HepG2 (cell line): ENCODE results near the gene ASXL3. TPM values are rescaled to one million over a fixed set of nuclear protein-coding genes. Genes with fewer than 3 reads are reported as not detected.

Experiments used
- ATAC-seq: fragments of 200-7000 bp; cut with Tn5 transposase; 3 replicates; pipeline ENCODE4 v1.9.1; 2020; ENCODE audit warnings: mild to moderate bottlenecking, moderate library complexity
- BruUV-seq: library from RNA; stranded (reverse); fragments of 400-500 nt; replicated peaks from 2 replicates; lab custom pipeline; 2021; lab: Mats Ljungman, UMichigan
- CTCF ChIA-PET: fragments of 300-600 bp; formaldehyde crosslinking; extraction: SDS; loops from one replicate; lab custom pipeline; 2021; ENCODE audit warnings: low total read pairs, inconsistent platforms, low intra/inter-chr PET ratio; lab: Yijun Ruan, JAX
- POLR2A ChIA-PET: fragments of 350-600 bp; sonication (Branson Sonifier 250); formaldehyde crosslinking; loops from one replicate; lab custom pipeline; 2020; ENCODE audit warnings: antibody characterized with exemption, inconsistent platforms; lab: Yijun Ruan, JAX
- DNase-seq: peaks from one replicate; pipeline ENCODE4 v3.0.0-alpha.2; 2015; ENCODE audit warnings: low spot score
- FAIRE-seq: peaks from 3 replicates; lab custom pipeline; 2011; peaks lifted over from hg19 to GRCh38; lab: Jason Lieb, UNC
- H2AFZ ChIP-seq: one replicate; pipeline ENCODE4 v1.6.1; 2011; ENCODE audit warnings: low read length, inconsistent platforms
- H3K27ac ChIP-seq: fragments of 300-600 bp; 3 replicates; pipeline ENCODE4 v1.8.0; 2011; ENCODE audit warnings: mixed run types, mild to moderate bottlenecking, mixed read lengths, low read length, inconsistent platforms; ENCODE audit not compliant: insufficient read depth; ENCODE audit errors: extremely low read length
- H3K27me3 ChIP-seq, 2 experiments: fragments of 200-600 bp in 1 of 2; 2 replicates in 1 of 2; 3 replicates in 1 of 2; pipeline versions ENCODE4 v1.6.0 to v1.8.0; 2011; ENCODE audit warnings: low read length in 2 of 2, mild to moderate bottlenecking in 2 of 2, moderate library complexity in 2 of 2, inconsistent platforms in 1 of 2; ENCODE audit not compliant: insufficient read depth in 2 of 2, control insufficient read depth in 1 of 2
- H3K36me3 ChIP-seq, 2 experiments: fragments of 200-600 bp in 1 of 2; replicated peaks in 1 of 2; 2 replicates in 1 of 2; 3 replicates in 1 of 2; pipeline versions ENCODE4 v1.5.1 to v1.8.0; 2011; ENCODE audit warnings: low read length in 2 of 2, inconsistent platforms in 1 of 2; ENCODE audit not compliant: insufficient read depth in 2 of 2, control insufficient read depth in 1 of 2
- H3K4me1 ChIP-seq: 2 replicates; pipeline ENCODE4 v1.5.1; 2012; ENCODE audit warnings: low read length, inconsistent platforms; ENCODE audit not compliant: insufficient read depth
- H3K4me2 ChIP-seq: 2 replicates; pipeline ENCODE4 v1.6.0; 2011; ENCODE audit warnings: low read depth, low read length, inconsistent platforms
- H3K4me3 ChIP-seq, 3 experiments: fragments of 200-600 bp in 1 of 3; sonication (generic), shearing (Covaris generic) in 1 of 3; replicated peaks in 1 of 3; 2 replicates each; pipeline ENCODE4 v1.5.1; 2011 to 2016; ENCODE audit warnings: low read length in 3 of 3, inconsistent platforms in 2 of 3, low read depth in 2 of 3, mild to moderate bottlenecking in 2 of 3, control low read depth in 1 of 3, mixed read lengths in 1 of 3; ENCODE audit not compliant: insufficient read depth in 1 of 3
- H3K79me2 ChIP-seq: one replicate; pipeline ENCODE4 v1.6.1; 2011; ENCODE audit warnings: low read length, inconsistent platforms; ENCODE audit not compliant: insufficient read depth
- H3K9ac ChIP-seq: 2 replicates; pipeline ENCODE4 v1.6.0; 2011; ENCODE audit warnings: mild to moderate bottlenecking, low read depth, low read length, inconsistent platforms; ENCODE audit not compliant: insufficient read depth
- H3K9me3 ChIP-seq: 2 replicates; pipeline ENCODE4 v1.5.1; 2012; ENCODE audit warnings: mild to moderate bottlenecking, low read length
- H4K20me1 ChIP-seq: 2 replicates; pipeline ENCODE4 v1.6.0; 2011; ENCODE audit warnings: inconsistent platforms, mild to moderate bottlenecking, low read length, moderate library complexity; ENCODE audit not compliant: insufficient read depth
- ATF1 ChIP-seq: IDR thresholded peaks from 2 replicates; pipeline ENCODE4 v1.6.1; 2016; ENCODE audit warnings: mild to moderate bottlenecking, control low read depth
- ERF ChIP-seq: IDR thresholded peaks from 2 replicates; pipeline ENCODE4 v1.6.1; 2018; ENCODE audit warnings: missing biosample characterization, missing genetic modification reagents
- JUND ChIP-seq: sonication (generic); formaldehyde crosslinking; IDR thresholded peaks from 2 replicates; pipeline ENCODE4 v1.8.0; 2022; ENCODE audit warnings: mild to moderate bottlenecking, missing genetic modification reagents
- SAFB2 ChIP-seq: sonication (generic); formaldehyde crosslinking; IDR thresholded peaks from 2 replicates; pipeline ENCODE4 v1.5.1; 2020; ENCODE audit warnings: missing genetic modification reagents, low read depth, mild to moderate bottlenecking, borderline replicate concordance
- SMAD1 ChIP-seq: sonication (generic); formaldehyde crosslinking; IDR thresholded peaks from 2 replicates; pipeline ENCODE4 v1.4.0; 2020; ENCODE audit warnings: missing genetic modification reagents, low read depth, mild to moderate bottlenecking, borderline replicate concordance
- SMAD3 ChIP-seq: sonication (generic); formaldehyde crosslinking; IDR thresholded peaks from 2 replicates; pipeline ENCODE4 v1.4.0; 2020; ENCODE audit warnings: missing genetic modification reagents
- SOX13 ChIP-seq, 3 experiments: fragments of 450-650 bp in 1 of 3; sonication (generic) in 1 of 3; formaldehyde crosslinking in 1 of 3; IDR thresholded peaks in 2 of 3; conservative IDR thresholded peaks in 1 of 3; 2 replicates each; pipeline versions ENCODE4 v1.5.0 to v1.6.1; 2016 to 2020; ENCODE audit warnings: antibody characterized with exemption in 1 of 3, mild to moderate bottlenecking in 1 of 3, missing compliant biosample characterization in 1 of 3, missing genetic modification reagents in 1 of 3, moderate library complexity in 1 of 3
- SOX5 ChIP-seq: IDR thresholded peaks from 2 replicates; pipeline ENCODE4 v1.6.1; 2016; ENCODE audit warnings: borderline replicate concordance
- SP2 ChIP-seq: sonication (generic); formaldehyde crosslinking; IDR thresholded peaks from 2 replicates; pipeline ENCODE4 v1.5.1; 2020; ENCODE audit warnings: mild to moderate bottlenecking, missing genetic modification reagents
- TBP ChIP-seq: sonication (generic); formaldehyde crosslinking; IDR thresholded peaks from 2 replicates; pipeline ENCODE4 v1.5.0; 2020; ENCODE audit warnings: missing genetic modification reagents
- ZBTB42 ChIP-seq: sonication (generic); formaldehyde crosslinking; IDR thresholded peaks from 2 replicates; pipeline ENCODE4 v1.5.0; 2020; ENCODE audit warnings: mild to moderate bottlenecking, missing genetic modification reagents
- ZNF12 ChIP-seq: sonication (generic); formaldehyde crosslinking; IDR thresholded peaks from 2 replicates; pipeline ENCODE4 v1.5.0; 2020; ENCODE audit warnings: missing genetic modification reagents
- ZNF407 ChIP-seq: sonication (generic); formaldehyde crosslinking; IDR thresholded peaks from one replicate; pipeline ENCODE4 v1.5.1; 2020; ENCODE audit warnings: mild to moderate bottlenecking, missing genetic modification reagents; ENCODE audit errors: not compliant biosample characterization
- ZNF547 ChIP-seq: sonication (generic); formaldehyde crosslinking; IDR thresholded peaks from 2 replicates; pipeline ENCODE4 v1.5.1; 2020; ENCODE audit warnings: mild to moderate bottlenecking, missing genetic modification reagents
- ZNF703 ChIP-seq: sonication (generic); formaldehyde crosslinking; IDR thresholded peaks from 2 replicates; pipeline ENCODE4 v1.5.1; 2020; ENCODE audit warnings: missing genetic modification reagents, mild to moderate bottlenecking, moderate library complexity, borderline replicate concordance
- WGBS: methylation state at CpG from one replicate; pipeline ENCODE4 v1.1.6; 2017; ENCODE audit warnings: low lambda C conversion rate; 5-methylcytosine and 5-hydroxymethylcytosine counted together
- in situ Hi-C: cut with HindIII; loops from 2 replicates; pipeline ENCODE4 v1.10.0; 2017; ENCODE audit warnings: low pct_unique_long_range_greater_than_20kb; ENCODE audit not compliant: extremely low pct_ligation_motif_present
- intact Hi-C: fragments of 100-400 bp; cut with micrococcal nuclease; formaldehyde crosslinking; loops from one replicate; pipeline ENCODE4 v1.10.0; 2022; ENCODE audit not compliant: unreplicated experiment
- polyA plus RNA-seq, 8 experiments: library from polyadenylated mRNA; depleted of rRNA in 3 of 8; stranded (reverse) in 7 of 8; unstranded in 1 of 8; fragments of >200 nt; fragmentation: Illumina TruSeq in 4 of 8; extraction: Trizol in 4 of 8; gene quantifications; 2 replicates each; pipeline versions ENCODE4 v1.2.1 to v1.2.3, GENCODE V29; 2011 to 2016; ENCODE audit warnings: low read depth in 4 of 8, missing spikeins in 1 of 8, mixed read lengths in 1 of 8; ENCODE audit not compliant: insufficient read depth in 1 of 8
- total RNA-seq, 5 experiments: library from RNA; depleted of rRNA; stranded (reverse); fragments of >200 nt; fragmentation: Illumina TruSeq; extraction: Trizol; gene quantifications; 2 replicates each; pipeline ENCODE4 v1.2.3, GENCODE V29; 2016; ENCODE audit warnings: low read depth in 1 of 5

The ASXL3 gene
- total and polyA plus RNA-seq, 2 of the 13 experiments (the other 11 are each of a cell fraction or from before 2014, with no cell fraction given), result not detected

DNA sequence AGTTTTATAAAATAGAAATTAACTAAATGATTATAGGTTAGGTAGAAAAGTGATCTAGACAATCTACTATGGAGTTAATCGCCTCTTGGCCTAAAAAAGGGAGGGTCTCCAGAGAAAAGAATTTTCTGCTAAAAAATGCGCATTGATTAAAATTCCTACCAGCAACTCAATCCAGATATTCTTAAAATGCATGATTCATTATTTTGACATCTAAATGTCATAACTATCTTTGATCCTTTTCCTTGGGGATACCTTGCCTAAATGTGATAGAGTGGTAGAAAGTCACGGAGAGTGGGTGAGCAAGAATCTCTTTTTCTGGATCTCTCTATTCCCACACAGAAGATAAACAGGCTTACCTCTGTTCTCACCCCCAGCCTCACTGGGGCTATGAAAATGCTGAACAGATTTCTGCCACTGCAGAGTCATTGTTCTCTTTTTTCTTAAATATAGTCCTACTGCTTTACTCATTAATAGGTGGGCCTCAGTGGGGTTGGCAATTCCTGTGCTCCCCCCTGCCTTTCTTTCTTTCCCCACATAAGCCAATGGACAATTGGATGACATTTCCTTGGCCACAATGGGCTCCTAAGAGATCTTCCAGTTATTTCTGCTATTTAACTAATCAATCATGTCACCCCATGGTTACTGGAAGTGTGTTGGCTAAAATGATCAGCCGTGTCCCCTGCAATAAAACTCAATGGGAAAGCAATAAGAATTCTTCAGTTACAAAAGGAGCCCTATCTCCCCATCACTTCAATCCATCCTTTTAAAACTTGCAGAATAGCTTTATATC lies 5.8 kb upstream of the ASXL3 start (continued):
- no peak for TF ChIP-seq ERF (CRISPR knock-in tag)
- no peak for TF ChIP-seq SOX5

DNA sequence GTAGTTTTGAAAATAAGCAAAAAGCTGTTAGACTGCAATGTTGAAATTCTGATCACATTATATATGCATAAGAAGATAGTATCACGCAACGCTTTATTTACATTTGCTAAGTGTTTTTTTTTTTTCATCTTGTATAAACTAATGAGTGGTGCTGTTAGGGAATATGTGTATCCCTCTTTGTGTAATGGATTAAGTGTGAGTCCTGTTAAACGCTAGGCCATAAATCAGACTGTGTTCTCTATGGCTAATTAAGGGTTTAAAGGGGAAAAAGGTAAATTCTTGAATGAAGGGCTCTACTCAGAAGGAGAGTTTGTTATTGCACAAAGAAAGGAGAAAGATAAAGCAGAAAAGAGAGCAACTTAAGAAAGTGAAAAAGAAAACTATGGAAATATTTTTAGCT lies 4.8 kb upstream of the ASXL3 start:
- Histone ChIP-seq H3K4me1 (peaks cover 6% of the 10 kb centered on the region; the same call in 1 of the 2 replicates), H3K36me3 (no peaks in the 10 kb centered on the region), H2AFZ (no peak overlapping the region), H3K79me2 (no peaks in the 10 kb centered on the region), H3K4me3 (no peak overlapping the region), H3K9me3 (no peaks in the 10 kb centered on the region), H4K20me1 (no peaks in the 10 kb centered on the region), H3K9ac (no peak overlapping the region), H3K27me3 (peaks cover 0 to 6% of the 10 kb centered on the region in 2 experiments; a peak in 2 of 5 replicates), H3K27ac (no peak overlapping the region), H3K4me2 (no peak overlapping the region)
- TF ChIP-seq ZNF703 (CRISPR knock-in tag) (no peak), JUND (CRISPR knock-in tag) (no peak), SOX13 (IDR thresholded peaks at IDR 0.05) (no peak), SOX13 (CRISPR knock-in tag; conservative IDR thresholded peaks at IDR 0.05 in 1 of 2, IDR thresholded peaks at IDR 0.05 in 1 of 2) (no peak), ZBTB42 (CRISPR knock-in tag) (no peak), SMAD3 (no peak), SAFB2 (no peak), ZNF547 (CRISPR knock-in tag) (no peak), ATF1 (CRISPR knock-in tag) (no peak), ZNF12 (CRISPR knock-in tag) (no peak), SMAD1 (CRISPR knock-in tag) (no peak), TBP (CRISPR knock-in tag) (no peak), SP2 (CRISPR knock-in tag) (no peak), ZNF407 (CRISPR knock-in tag) (no peak)
- 4% methylated on average over 3 of the region's 3 CpGs for WGBS
- ATAC-seq (no peak), FAIRE-seq (no peak), DNase-seq (no peak)
- BruUV-seq, result no TSS peak
- in situ Hi-C loops, result no loop called here
- ChIA-PET POLR2A (no interaction called here), CTCF (no interaction called here)
- intact Hi-C loops, result no loop called here
